Adrenal gland (tissue), 5 donors: ENCODE measurements around the gene VCAN.

Experiments
- POLR2A ChIP-seq, 2 donors: fragments of 450-650 bp; IDR thresholded peaks; one replicate each; pipeline ENCODE4 v1.6.1; 2017; ENCODE audit warnings: antibody characterized with exemption in 2 of 2, mild to moderate bottlenecking in 2 of 2, moderate library complexity in 1 of 2
- TF ChIP-seq, protein P1 (sequence below), 6 experiments: fragments of 450-650 bp in 4 of 6; fragments of 200-600 bp in 2 of 6; sonication (generic) in 1 of 6; IDR thresholded peaks; 1 replicate in 5 of 6; 2 replicates in 1 of 6; pipeline versions ENCODE4 v1.5.1 to v1.8.0; 2016 to 2021; ENCODE audit warnings: antibody characterized with exemption in 6 of 6, mild to moderate bottlenecking in 2 of 6, moderate library complexity in 1 of 6
- donor health status: DM: no; HTN: no; CAD: no.

DNA sequence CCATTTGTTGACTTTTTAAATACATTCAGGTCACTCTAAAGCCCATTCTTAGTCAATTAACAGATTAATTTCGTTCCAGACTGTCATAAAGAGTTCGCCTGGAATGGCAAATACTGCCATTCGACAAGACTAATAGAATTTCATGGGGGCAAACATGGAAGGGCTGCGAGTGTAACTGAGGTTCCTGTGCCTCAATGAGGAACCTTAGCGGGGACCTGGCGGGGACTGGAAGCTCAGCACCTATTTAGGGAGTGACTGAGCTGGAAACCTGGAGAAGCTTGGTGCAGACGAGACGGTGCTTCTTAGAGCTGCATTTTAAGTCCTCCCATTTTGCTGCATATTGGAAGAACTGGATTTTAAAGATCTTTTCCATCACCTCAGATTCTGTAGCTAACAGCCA, 3.4 kb downstream of the VCAN start:
- TF ChIP-seq, protein P1, sequence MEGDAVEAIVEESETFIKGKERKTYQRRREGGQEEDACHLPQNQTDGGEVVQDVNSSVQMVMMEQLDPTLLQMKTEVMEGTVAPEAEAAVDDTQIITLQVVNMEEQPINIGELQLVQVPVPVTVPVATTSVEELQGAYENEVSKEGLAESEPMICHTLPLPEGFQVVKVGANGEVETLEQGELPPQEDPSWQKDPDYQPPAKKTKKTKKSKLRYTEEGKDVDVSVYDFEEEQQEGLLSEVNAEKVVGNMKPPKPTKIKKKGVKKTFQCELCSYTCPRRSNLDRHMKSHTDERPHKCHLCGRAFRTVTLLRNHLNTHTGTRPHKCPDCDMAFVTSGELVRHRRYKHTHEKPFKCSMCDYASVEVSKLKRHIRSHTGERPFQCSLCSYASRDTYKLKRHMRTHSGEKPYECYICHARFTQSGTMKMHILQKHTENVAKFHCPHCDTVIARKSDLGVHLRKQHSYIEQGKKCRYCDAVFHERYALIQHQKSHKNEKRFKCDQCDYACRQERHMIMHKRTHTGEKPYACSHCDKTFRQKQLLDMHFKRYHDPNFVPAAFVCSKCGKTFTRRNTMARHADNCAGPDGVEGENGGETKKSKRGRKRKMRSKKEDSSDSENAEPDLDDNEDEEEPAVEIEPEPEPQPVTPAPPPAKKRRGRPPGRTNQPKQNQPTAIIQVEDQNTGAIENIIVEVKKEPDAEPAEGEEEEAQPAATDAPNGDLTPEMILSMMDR (IDR thresholded peaks at IDR 0.05) = no peak
- TF ChIP-seq POLR2A (IDR thresholded peaks at IDR 0.05) = no peak
